DND-41 (cell line): ENCODE measurements around the gene ELOVL6.

Experiments used
- CTCF ChIP-seq: IDR thresholded peaks from 2 replicates; pipeline ENCODE4 v1.5.1; 2012; ENCODE audit warnings: borderline replicate concordance, low read length, moderate library complexity, mild to moderate bottlenecking; ENCODE audit not compliant: poor library complexity, severe bottlenecking; ENCODE audit errors: extremely low read depth
- EZH2 ChIP-seq: IDR thresholded peaks from 3 replicates; pipeline ENCODE4 v1.6.1; 2012; ENCODE audit warnings: borderline replicate concordance, low read depth, mild to moderate bottlenecking, moderate library complexity, low read length, inconsistent platforms; ENCODE audit not compliant: severe bottlenecking

GRCh38 chr4:110007217-110007616 lies 191.2 kb downstream of the ELOVL6 start:
- TF ChIP-seq CTCF = no peak
- no peak for TF ChIP-seq EZH2
